ENCODE results near the gene CHRNE. TPM values are rescaled to one million over a fixed set of nuclear protein-coding genes. Genes with fewer than 3 reads are reported as not detected.
"Not testable (repeated sequence)": the region's sequence is repeated elsewhere in the genome, so short reads cannot be mapped to it uniquely, and the experiment has no call there.

CHRNE gene
- total and polyA plus RNA-seq, 2 of the 8 experiments (the other 6 are each of a cell fraction or from before 2014, with no cell fraction given), result 0.15 to 0.33 TPM

- H2AK5ac ChIP-seq (ENCODE audit: low read depth, low read length); H3K4me1 ChIP-seq (replicated peaks in 1 of 4; ENCODE audit: control insufficient read depth in 3 of 4, insufficient read depth in 4 of 4, low read length in 3 of 4); H3K9me3 ChIP-seq (ENCODE audit: insufficient read depth in 2 of 2, low read depth in 1 of 2, low read length in 1 of 2); H4K8ac ChIP-seq (ENCODE audit: extremely low read depth, insufficient read depth, low read length); H3K79me1 ChIP-seq (ENCODE audit: low read depth, low read length); H3K36me3 ChIP-seq (ENCODE audit: control insufficient read depth in 2 of 4, insufficient read depth in 4 of 4, low read length in 3 of 4); DNase-seq (ENCODE audit: low read depth in 1 of 2, low spot score in 2 of 2); H3K4ac ChIP-seq (replicated peaks; ENCODE audit: insufficient read length, low read depth, low read length); H2BK5ac ChIP-seq (ENCODE audit: low read depth, low read length); H3K79me2 ChIP-seq (ENCODE audit: control insufficient read depth in 1 of 2, insufficient read depth in 2 of 2, low read length in 2 of 2); H3K27ac ChIP-seq (ENCODE audit: low read depth, low read length); H3K56ac ChIP-seq (replicated peaks; ENCODE audit: insufficient read length, low read depth, low read length); H2BK15ac ChIP-seq (ENCODE audit: low read length); H4K5ac ChIP-seq (ENCODE audit: insufficient read length, low read depth, low read length); H3K18ac ChIP-seq (ENCODE audit: extremely low read depth, low read length); H3K4me2 ChIP-seq (ENCODE audit: insufficient read depth in 1 of 2, low read depth in 2 of 2, low read length in 2 of 2); H2BK120ac ChIP-seq (replicated peaks; ENCODE audit: low read depth, low read length); H4K20me1 ChIP-seq (replicated peaks in 1 of 2; ENCODE audit: control insufficient read depth in 1 of 2, insufficient read depth in 2 of 2, low read length in 2 of 2); H3K23ac ChIP-seq (ENCODE audit: insufficient read length); H2BK12ac ChIP-seq (ENCODE audit: low read depth, low read length); H3K27me3 ChIP-seq (replicated peaks in 1 of 4; ENCODE audit: control insufficient read depth in 3 of 4, extremely low read depth in 1 of 4, insufficient read depth in 3 of 4, low read length in 3 of 4); H3K14ac ChIP-seq (ENCODE audit: insufficient read length); H3K9ac ChIP-seq (replicated peaks in 1 of 4; ENCODE audit: extremely low read depth in 1 of 4, low read depth in 3 of 4, low read length in 3 of 4); H4K91ac ChIP-seq (replicated peaks; ENCODE audit: insufficient read length, low read length); H3K23me2 ChIP-seq (ENCODE audit: low read depth, low read length); H2BK20ac ChIP-seq (ENCODE audit: low read length); H2AFZ ChIP-seq (ENCODE audit: low read length); FAIRE-seq; H3K4me3 ChIP-seq (ENCODE audit: extremely low read depth in 1 of 4, insufficient read depth in 2 of 4, low read depth in 3 of 4, low read length in 4 of 4): not testable (repeated sequence)
- WGBS, 2 experiments (ENCODE audit: extremely low coverage in 1 of 2, insufficient coverage in 1 of 2, insufficient read length in 1 of 2, insufficient replicate concordance in 2 of 2, low coverage in 1 of 2, low lambda C conversion rate in 2 of 2, missing lambda C conversion rate in 1 of 2), result 84% methylated on average over 4 of the region's 4 CpGs; no CpG with 5 or more reads in 1 of the 2 experiments
- ChIA-PET CTCF (ENCODE audit: partially characterized antibody) (interaction anchor here (2.2 kb wide), 1 partner anchor 9 kb away, joined by 6 read pairs; no protein-coding TSS in a partner anchor), POLR2A (ENCODE audit: partially characterized antibody) (interaction anchor here (1.0 to 5.1 kb wide), 5 partner anchors 9 to 25 kb away, joined by 3 to 55 read pairs (median 6); partner anchors contain the start of genes RNF167 and SLC25A11)
Observed at GRCh38 chr17:4914551-4914950, 11.7 kb upstream of the CHRNE start.

All from H1 (cell line).